ENCODE results near the gene FAM163B. TPM values are rescaled to one million over a fixed set of nuclear protein-coding genes. Genes with fewer than 3 reads are reported as not detected.
A peak's percentile ranks its signal among the peaks of the same experiment; 100 is the strongest.

Gene FAM163B
- total RNA-seq, 1 donor from 2014 or later: not detected

DNA sequence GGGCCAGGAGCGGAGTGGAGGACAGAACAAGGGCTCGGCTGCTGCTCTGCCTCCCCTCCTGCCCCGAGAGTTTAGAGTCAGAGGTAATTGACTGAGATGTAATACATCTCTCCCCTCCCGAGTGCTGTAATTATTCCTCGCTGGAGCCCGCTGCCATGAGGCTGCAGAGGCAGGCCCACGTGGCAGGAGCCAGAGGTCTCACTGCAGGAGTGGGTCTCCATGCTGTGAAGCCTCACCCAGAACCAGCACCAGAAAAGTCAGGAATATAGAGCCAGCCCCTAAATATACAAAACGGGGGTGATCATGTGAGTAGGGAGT, 2.5 kb downstream of the FAM163B start:
- TF ChIP-seq, protein P1, sequence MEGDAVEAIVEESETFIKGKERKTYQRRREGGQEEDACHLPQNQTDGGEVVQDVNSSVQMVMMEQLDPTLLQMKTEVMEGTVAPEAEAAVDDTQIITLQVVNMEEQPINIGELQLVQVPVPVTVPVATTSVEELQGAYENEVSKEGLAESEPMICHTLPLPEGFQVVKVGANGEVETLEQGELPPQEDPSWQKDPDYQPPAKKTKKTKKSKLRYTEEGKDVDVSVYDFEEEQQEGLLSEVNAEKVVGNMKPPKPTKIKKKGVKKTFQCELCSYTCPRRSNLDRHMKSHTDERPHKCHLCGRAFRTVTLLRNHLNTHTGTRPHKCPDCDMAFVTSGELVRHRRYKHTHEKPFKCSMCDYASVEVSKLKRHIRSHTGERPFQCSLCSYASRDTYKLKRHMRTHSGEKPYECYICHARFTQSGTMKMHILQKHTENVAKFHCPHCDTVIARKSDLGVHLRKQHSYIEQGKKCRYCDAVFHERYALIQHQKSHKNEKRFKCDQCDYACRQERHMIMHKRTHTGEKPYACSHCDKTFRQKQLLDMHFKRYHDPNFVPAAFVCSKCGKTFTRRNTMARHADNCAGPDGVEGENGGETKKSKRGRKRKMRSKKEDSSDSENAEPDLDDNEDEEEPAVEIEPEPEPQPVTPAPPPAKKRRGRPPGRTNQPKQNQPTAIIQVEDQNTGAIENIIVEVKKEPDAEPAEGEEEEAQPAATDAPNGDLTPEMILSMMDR (IDR thresholded peaks at IDR 0.05; ENCODE audit: unreplicated experiment): no peak
- no peak for DNase-seq (ENCODE audit: low spot score)
- Mint-ChIP-seq H3K9me3 (ENCODE audit: unreplicated experiment) (no peaks in the 10 kb centered on the region), H3K4me3 (ENCODE audit: unreplicated experiment) (no peak overlapping the region), H3K27me3 (ENCODE audit: unreplicated experiment) (peaks cover 10% of the 10 kb centered on the region), H3K27ac (ENCODE audit: unreplicated experiment) (no peak overlapping the region), H3K36me3 (ENCODE audit: low read depth, unreplicated experiment) (no peaks in the 10 kb centered on the region), H3K4me1 (ENCODE audit: unreplicated experiment) (peaks cover 9% of the 10 kb centered on the region)

DNA sequence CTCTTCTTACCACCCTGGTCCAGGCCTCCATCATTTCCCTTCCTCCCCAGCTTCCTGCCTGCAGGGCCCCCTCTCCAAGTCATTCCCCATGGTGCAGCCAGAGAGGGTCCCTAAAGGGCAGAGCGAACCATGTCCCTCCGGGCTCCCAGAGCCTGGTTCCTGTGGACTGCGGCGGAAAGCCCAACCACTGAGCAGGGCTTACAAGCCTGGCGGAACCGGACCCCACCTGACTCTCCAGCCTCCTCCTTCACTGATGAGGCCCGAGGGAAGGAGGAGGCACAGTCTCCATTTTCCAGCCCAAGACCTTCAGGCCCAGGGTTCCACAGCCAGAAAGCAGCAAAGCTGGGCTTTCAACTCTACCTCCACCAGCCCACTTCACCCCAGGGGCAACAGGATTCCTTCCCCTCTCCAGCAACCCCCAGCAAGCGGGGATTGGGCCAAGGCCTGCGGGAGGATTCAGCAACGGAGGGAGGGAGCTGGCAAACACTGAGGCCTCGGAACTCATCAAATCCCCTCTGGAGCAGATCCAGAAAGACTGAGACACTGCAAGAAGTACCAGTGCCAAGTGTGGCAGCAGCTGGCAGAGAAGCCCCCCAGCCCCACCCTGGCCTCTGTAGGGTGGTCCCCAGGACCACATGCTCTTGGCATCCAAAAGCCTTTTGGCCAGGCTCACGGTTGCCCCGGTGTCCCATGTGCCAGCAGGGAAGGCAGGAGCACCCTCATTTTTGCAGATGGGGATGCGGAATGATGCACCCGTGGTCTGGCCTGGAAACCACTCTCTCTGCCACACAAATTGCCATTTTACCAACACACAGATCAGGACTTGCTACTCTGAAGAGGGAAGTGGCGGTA, 3.1 kb downstream of the FAM163B start:
- TF ChIP-seq, protein P1 (IDR thresholded peaks at IDR 0.05; ENCODE audit: unreplicated experiment): no peak
- Mint-ChIP-seq H3K27ac (ENCODE audit: unreplicated experiment) (peak overlapping the region; percentile 64), H3K27me3 (ENCODE audit: unreplicated experiment) (peaks cover 10% of the 10 kb centered on the region), H3K4me1 (ENCODE audit: unreplicated experiment) (peaks cover 9% of the 10 kb centered on the region), H3K4me3 (ENCODE audit: unreplicated experiment) (no peak overlapping the region), H3K36me3 (ENCODE audit: low read depth, unreplicated experiment) (no peaks in the 10 kb centered on the region), H3K9me3 (ENCODE audit: unreplicated experiment) (no peaks in the 10 kb centered on the region)
- no peak for DNase-seq (ENCODE audit: low spot score)

DNA sequence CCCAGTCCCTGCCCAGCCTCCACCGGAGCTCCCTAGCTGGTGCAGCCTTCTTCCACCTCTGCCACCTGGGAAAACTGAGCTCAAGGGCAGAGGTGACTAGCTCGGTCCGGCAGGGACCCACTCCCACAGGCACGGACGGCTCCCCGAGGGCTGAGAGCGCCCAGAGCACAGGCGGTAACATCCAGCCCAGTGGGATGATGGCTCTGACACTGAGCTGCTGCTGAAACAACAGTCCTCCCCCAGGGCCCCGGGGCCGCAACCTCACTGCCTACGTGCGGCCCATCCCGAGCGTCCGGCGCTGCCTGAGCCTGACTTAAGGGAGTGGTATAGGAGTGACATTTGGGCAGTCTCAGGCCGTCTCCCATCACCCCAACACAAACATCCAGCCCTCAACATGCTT, 3.7 kb downstream of the FAM163B start:
- Mint-ChIP-seq H3K4me1 (ENCODE audit: unreplicated experiment) (peaks cover 9% of the 10 kb centered on the region), H3K9me3 (ENCODE audit: unreplicated experiment) (no peaks in the 10 kb centered on the region), H3K36me3 (ENCODE audit: low read depth, unreplicated experiment) (no peaks in the 10 kb centered on the region), H3K27ac (ENCODE audit: unreplicated experiment) (peak overlapping the region; percentile 64), H3K27me3 (ENCODE audit: unreplicated experiment) (peaks cover 6% of the 10 kb centered on the region), H3K4me3 (ENCODE audit: unreplicated experiment) (no peak overlapping the region)
- TF ChIP-seq, protein P1 (IDR thresholded peaks at IDR 0.05; ENCODE audit: unreplicated experiment): no peak
- DNase-seq (ENCODE audit: low spot score): no peak

DNA sequence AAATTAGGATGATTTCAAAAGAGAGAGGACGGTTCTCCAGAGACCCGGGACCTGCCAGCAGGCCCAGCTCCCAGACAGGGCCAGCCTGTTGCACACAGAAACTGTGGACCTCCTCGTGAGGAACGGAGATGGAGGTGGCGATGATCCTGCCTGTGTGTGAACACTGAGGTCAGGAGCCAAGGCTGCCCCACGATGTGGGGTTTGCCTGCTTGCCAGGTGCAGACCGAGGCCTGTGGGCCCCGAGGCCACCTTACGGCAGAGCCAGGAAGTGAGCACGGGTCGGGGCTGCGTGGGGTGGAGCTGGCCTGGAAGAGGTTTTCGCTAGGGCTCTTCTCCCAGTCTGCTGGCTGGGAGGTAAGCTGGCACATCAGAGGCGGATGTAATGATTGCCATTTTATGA, 4.3 kb downstream of the FAM163B start:
- H3K27me3 Mint-ChIP-seq (ENCODE audit: unreplicated experiment): peaks cover 3% of the 10 kb centered on the region
- no peak for DNase-seq (ENCODE audit: low spot score)
- no peaks in the 10 kb centered on the region for H3K36me3 Mint-ChIP-seq (ENCODE audit: low read depth, unreplicated experiment)
- no peaks in the 10 kb centered on the region for H3K9me3 Mint-ChIP-seq (ENCODE audit: unreplicated experiment)
- H3K27ac Mint-ChIP-seq (ENCODE audit: unreplicated experiment): no peak overlapping the region
- TF ChIP-seq, protein P1 (IDR thresholded peaks at IDR 0.05; ENCODE audit: unreplicated experiment): no peak
- peaks cover 8% of the 10 kb centered on the region for H3K4me1 Mint-ChIP-seq (ENCODE audit: unreplicated experiment)
- no peak overlapping the region for H3K4me3 Mint-ChIP-seq (ENCODE audit: unreplicated experiment)

DNA sequence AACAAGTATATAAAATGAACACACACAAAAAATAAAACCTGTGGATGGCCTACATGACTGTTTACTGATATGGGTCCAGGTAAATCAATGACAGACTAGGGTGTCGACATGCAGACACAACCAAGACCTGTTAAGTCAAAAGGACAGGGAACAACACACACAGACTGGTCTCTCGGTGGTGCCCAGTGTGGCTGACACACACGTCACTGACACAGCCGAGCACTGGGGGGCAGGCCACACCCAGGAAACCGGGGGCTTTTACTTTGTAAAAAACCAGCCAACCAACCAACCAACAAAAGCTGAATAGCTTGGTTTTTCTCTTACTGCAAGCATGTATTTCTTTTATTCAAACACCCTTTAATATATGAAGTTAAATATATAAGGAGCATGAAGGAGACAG, 5.0 kb downstream of the FAM163B start:
- no peak overlapping the region for H3K4me3 Mint-ChIP-seq (ENCODE audit: unreplicated experiment)
- H3K36me3 Mint-ChIP-seq (ENCODE audit: low read depth, unreplicated experiment): no peaks in the 10 kb centered on the region
- H3K27ac Mint-ChIP-seq (ENCODE audit: unreplicated experiment): peak overlapping the region; percentile 48

More for the DNA sequence above, 5.0 kb downstream of the FAM163B start:
- no peak for DNase-seq (ENCODE audit: low spot score)
- TF ChIP-seq, protein P1 (IDR thresholded peaks at IDR 0.05; ENCODE audit: unreplicated experiment): no peak
- Mint-ChIP-seq H3K27me3 (ENCODE audit: unreplicated experiment) (peaks cover 1% of the 10 kb centered on the region), H3K9me3 (ENCODE audit: unreplicated experiment) (no peaks in the 10 kb centered on the region), H3K4me1 (ENCODE audit: unreplicated experiment) (peaks cover 3% of the 10 kb centered on the region)

All from endothelial cell (in vitro differentiated cells).